Glutamatergic neuron (in vitro differentiated cells): ENCODE data around the gene UGT2A2. TPM values are rescaled to one million over a fixed set of nuclear protein-coding genes. Genes with fewer than 3 reads are reported as not detected.

Experiments
- DNase-seq: peaks from one replicate; pipeline ENCODE4 v3.0.0; 2022
- H3K27ac Mint-ChIP-seq: one replicate; pipeline ENCODE4 v1.8.0; 2020; ENCODE audit warnings: mild to moderate bottlenecking, mixed read lengths, inconsistent platforms; ENCODE audit not compliant: unreplicated experiment
- H3K27me3 Mint-ChIP-seq: one replicate; pipeline ENCODE4 v1.8.0; 2020; ENCODE audit warnings: mild to moderate bottlenecking, moderate library complexity, mixed read lengths, inconsistent platforms; ENCODE audit not compliant: unreplicated experiment
- H3K36me3 Mint-ChIP-seq: one replicate; pipeline ENCODE4 v1.8.0; 2020; ENCODE audit warnings: mild to moderate bottlenecking, mixed read lengths, inconsistent platforms; ENCODE audit not compliant: unreplicated experiment
- H3K4me1 Mint-ChIP-seq: one replicate; pipeline ENCODE4 v1.8.0; 2020; ENCODE audit warnings: mild to moderate bottlenecking, low read depth, mixed read lengths, inconsistent platforms; ENCODE audit not compliant: unreplicated experiment
- H3K4me3 Mint-ChIP-seq: one replicate; pipeline ENCODE4 v1.8.0; 2020; ENCODE audit warnings: mild to moderate bottlenecking, mixed read lengths, inconsistent platforms; ENCODE audit not compliant: unreplicated experiment
- H3K9me3 Mint-ChIP-seq: one replicate; pipeline ENCODE4 v1.8.0; 2020; ENCODE audit warnings: mild to moderate bottlenecking, moderate library complexity, mixed read lengths, inconsistent platforms; ENCODE audit not compliant: unreplicated experiment
- total RNA-seq: library from RNA; stranded (reverse); fragmentation: NEBNext Ultra II Directional; extraction: Animal tissue kit (Norgen Biotek cat#: 25700); gene quantifications from one replicate; pipeline ENCODE4 v1.2.1, GENCODE V29; 2021; ENCODE audit not compliant: unreplicated experiment
- TF ChIP-seq, protein P1 (sequence below): fragments of 200-600 bp; sonication (generic); IDR thresholded peaks from one replicate; pipeline ENCODE4 v1.5.0; 2021; ENCODE audit not compliant: partially characterized antibody, unreplicated experiment

UGT2A2 gene
- total RNA-seq, 1 donor from 2014 or later, result not detected

DNA sequence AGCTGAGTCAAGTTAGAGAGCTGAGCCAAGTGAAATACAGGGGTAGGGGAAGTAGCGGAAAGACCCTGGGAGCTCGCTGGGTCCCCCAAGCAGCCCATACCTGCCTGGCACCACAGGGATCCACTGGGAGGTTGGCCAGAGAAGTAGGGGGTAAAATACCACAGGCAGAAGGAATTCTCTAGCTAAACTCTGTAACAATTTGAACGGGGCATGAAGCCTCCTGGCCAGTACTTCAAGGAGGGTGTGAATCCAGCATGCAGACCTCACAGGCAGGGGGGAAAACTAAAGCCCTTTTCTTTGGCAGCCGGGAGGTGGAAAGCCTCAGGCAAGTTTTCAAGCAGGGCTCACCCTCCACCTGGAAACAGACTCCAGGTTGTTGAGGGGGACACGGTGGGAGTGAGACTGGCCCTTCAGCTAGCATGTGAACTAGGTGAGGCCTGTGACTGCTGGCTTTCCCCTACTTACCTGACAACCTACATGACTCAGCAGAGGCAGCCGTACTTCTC is 17.3 kb upstream of the UGT2A2 start:
- H3K4me3 Mint-ChIP-seq, result no peak overlapping the region
- no peaks in the 10 kb centered on the region for H3K36me3 Mint-ChIP-seq
- no peaks in the 10 kb centered on the region for H3K9me3 Mint-ChIP-seq
- TF ChIP-seq, protein P1, sequence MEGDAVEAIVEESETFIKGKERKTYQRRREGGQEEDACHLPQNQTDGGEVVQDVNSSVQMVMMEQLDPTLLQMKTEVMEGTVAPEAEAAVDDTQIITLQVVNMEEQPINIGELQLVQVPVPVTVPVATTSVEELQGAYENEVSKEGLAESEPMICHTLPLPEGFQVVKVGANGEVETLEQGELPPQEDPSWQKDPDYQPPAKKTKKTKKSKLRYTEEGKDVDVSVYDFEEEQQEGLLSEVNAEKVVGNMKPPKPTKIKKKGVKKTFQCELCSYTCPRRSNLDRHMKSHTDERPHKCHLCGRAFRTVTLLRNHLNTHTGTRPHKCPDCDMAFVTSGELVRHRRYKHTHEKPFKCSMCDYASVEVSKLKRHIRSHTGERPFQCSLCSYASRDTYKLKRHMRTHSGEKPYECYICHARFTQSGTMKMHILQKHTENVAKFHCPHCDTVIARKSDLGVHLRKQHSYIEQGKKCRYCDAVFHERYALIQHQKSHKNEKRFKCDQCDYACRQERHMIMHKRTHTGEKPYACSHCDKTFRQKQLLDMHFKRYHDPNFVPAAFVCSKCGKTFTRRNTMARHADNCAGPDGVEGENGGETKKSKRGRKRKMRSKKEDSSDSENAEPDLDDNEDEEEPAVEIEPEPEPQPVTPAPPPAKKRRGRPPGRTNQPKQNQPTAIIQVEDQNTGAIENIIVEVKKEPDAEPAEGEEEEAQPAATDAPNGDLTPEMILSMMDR, result no peak
- no peak for DNase-seq
- H3K27me3 Mint-ChIP-seq, result peaks cover 2% of the 10 kb centered on the region
- H3K4me1 Mint-ChIP-seq, result no peaks in the 10 kb centered on the region
- no peak overlapping the region for H3K27ac Mint-ChIP-seq

DNA sequence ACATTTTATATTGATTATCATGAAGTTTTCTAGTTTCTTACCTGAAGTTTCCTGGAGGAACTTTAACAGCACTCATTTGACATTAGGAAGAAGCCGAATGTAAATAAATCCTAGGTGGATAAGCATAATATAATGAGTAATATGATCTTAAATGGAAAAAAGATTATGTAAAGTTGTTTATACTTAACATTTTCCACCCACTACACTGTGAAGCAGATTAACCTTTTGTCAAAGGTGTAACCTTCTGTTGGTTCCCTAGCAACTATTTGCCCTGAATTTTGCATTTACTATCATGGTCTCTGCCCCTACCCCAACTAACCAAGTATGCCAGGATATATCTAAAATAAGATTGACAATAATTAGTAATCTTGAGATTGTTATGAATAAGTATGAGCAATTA is 13.7 kb upstream of the UGT2A2 start, which contains the start of gene UGT2A1:
Gene UGT2A1, minus strand, starts transcription at position 101 of the 400 bp plus-strand sequence. CDS start 5,603 bp downstream, outside the sequence.
- no peak within 1 kb of the TSS for H3K27ac Mint-ChIP-seq
- H3K4me3 Mint-ChIP-seq, result no peak within 1 kb of the TSS
- TF ChIP-seq, protein P1, result no peak

DNA sequence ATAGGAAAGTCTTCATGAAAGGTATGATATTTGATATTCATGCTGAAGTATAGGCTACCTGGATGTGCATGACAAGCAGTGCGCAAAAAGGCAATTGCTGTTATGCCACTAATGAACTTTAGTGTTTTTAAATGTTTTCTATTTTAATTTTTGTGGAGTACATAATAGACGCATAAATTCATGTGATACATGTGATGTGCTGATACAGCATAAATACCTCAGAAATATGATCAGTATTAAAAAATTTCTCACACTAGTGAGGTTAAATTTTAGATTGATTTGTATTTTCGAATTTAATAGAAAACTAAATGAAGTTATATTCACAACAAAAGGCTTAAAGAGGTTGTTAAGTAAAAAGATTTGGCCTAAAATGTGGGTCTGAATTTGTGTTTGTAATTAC is 11.4 kb upstream of the UGT2A2 start:
- H3K4me1 Mint-ChIP-seq, result no peaks in the 10 kb centered on the region
- no peak overlapping the region for H3K27ac Mint-ChIP-seq
- no peaks in the 10 kb centered on the region for H3K9me3 Mint-ChIP-seq
- no peaks in the 10 kb centered on the region for H3K27me3 Mint-ChIP-seq
- DNase-seq, result no peak
- H3K36me3 Mint-ChIP-seq, result no peaks in the 10 kb centered on the region
- TF ChIP-seq, protein P1, result no peak
- no peak overlapping the region for H3K4me3 Mint-ChIP-seq

More for the DNA sequence above, 13.7 kb upstream of the UGT2A2 start, which contains the start of gene UGT2A1:
- Mint-ChIP-seq H3K27me3 (peaks cover 2% of the 10 kb centered on the region), H3K4me1 (no peaks in the 10 kb centered on the region), H3K36me3 (no peaks in the 10 kb centered on the region), H3K9me3 (no peaks in the 10 kb centered on the region)
- DNase-seq, result no peak

- Mint-ChIP-seq H3K4me3 (no peak overlapping the region), H3K4me1 (no peaks in the 10 kb centered on the region), H3K9me3 (no peaks in the 10 kb centered on the region), H3K27me3 (no peaks in the 10 kb centered on the region), H3K36me3 (no peaks in the 10 kb centered on the region), H3K27ac (no peak overlapping the region)
- TF ChIP-seq, protein P1, result no peak
- no peak for DNase-seq
Observed at GRCh38 chr4:69649629-69650028, 10.2 kb upstream of the UGT2A2 start.

- no peak for DNase-seq
- TF ChIP-seq, protein P1, result no peak
- Mint-ChIP-seq H3K4me1 (no peaks in the 10 kb centered on the region), H3K9me3 (no peaks in the 10 kb centered on the region), H3K27ac (no peak overlapping the region), H3K36me3 (no peaks in the 10 kb centered on the region), H3K4me3 (no peak overlapping the region), H3K27me3 (no peaks in the 10 kb centered on the region)
Observed at GRCh38 chr4:69649207-69649606, 9.8 kb upstream of the UGT2A2 start.
